Smooth muscle cell (in vitro differentiated cells): ENCODE results near the gene TIGD3. TPM values are rescaled to one million over a fixed set of nuclear protein-coding genes. Genes with fewer than 3 reads are reported as not detected.

Experiments
- DNase-seq: peaks from one replicate; lab custom pipeline; 2025; ENCODE audit not compliant: unreplicated experiment; lab: John Stamatoyannopoulos, UW
- H2AFZ ChIP-seq: fragments of 200-600 bp; sonication (generic); 2 replicates; pipeline ENCODE4 v1.6.0; 2016; ENCODE audit warnings: antibody characterized with exemption, low read depth, mild to moderate bottlenecking
- H3F3A ChIP-seq: fragments of 200-600 bp; sonication (generic); 2 replicates; pipeline ENCODE4 v1.6.0; 2017; ENCODE audit warnings: antibody characterized with exemption, low read depth
- H3K27ac ChIP-seq: fragments of 200-600 bp; sonication (generic); 2 replicates; pipeline ENCODE4 v1.5.1; 2016; ENCODE audit warnings: low read depth, mild to moderate bottlenecking
- H3K27me3 ChIP-seq: fragments of 200-600 bp; sonication (generic); 2 replicates; pipeline ENCODE4 v1.6.1; 2016; ENCODE audit warnings: low read depth, mild to moderate bottlenecking
- H3K36me3 ChIP-seq: fragments of 200-600 bp; sonication (generic); 2 replicates; pipeline ENCODE4 v1.5.1; 2016; ENCODE audit warnings: low read depth
- H3K4me1 ChIP-seq: fragments of 200-600 bp; sonication (generic); 2 replicates; pipeline ENCODE4 v1.5.1; 2016; ENCODE audit warnings: low read depth
- H3K4me2 ChIP-seq: fragments of 200-600 bp; sonication (generic); 2 replicates; pipeline ENCODE4 v1.6.0; 2016; ENCODE audit warnings: mild to moderate bottlenecking
- H3K4me3 ChIP-seq: fragments of 200-600 bp; sonication (generic); 2 replicates; pipeline ENCODE4 v1.5.1; 2016; ENCODE audit warnings: mild to moderate bottlenecking
- H3K79me2 ChIP-seq: fragments of 200-600 bp; sonication (generic); 2 replicates; pipeline ENCODE4 v1.6.0; 2016; ENCODE audit warnings: low read depth, mild to moderate bottlenecking
- H3K9ac ChIP-seq: fragments of 200-600 bp; sonication (generic); 2 replicates; pipeline ENCODE4 v1.6.0; 2016; ENCODE audit warnings: low read depth
- H3K9me3 ChIP-seq: fragments of 200-600 bp; sonication (generic); replicated peaks from 2 replicates; pipeline ENCODE4 v1.5.1; 2016; ENCODE audit warnings: low read depth
- H4K20me1 ChIP-seq: fragments of 200-600 bp; sonication (generic); 2 replicates; pipeline ENCODE4 v1.6.0; 2016; ENCODE audit warnings: low read depth
- WGBS: methylation state at CpG from one replicate; pipeline ENCODE4 v1.1.7; 2016; ENCODE audit warnings: low lambda C conversion rate; 5-methylcytosine and 5-hydroxymethylcytosine counted together
- polyA plus RNA-seq: library from polyadenylated mRNA; unstranded; fragments of >200 nt; fragmentation: Nextera tagmentation; extraction: Ambion mirVana; gene quantifications from 2 replicates; pipeline ENCODE4 v1.2.1, GENCODE V29; 2016
- total RNA-seq: library from RNA; depleted of rRNA; stranded (reverse); fragments of >200 nt; gene quantifications from 2 replicates; pipeline ENCODE4 v1.2.3, GENCODE V29; 2014
- TF ChIP-seq, protein P1 (sequence below): fragments of 200-600 bp; sonication (generic); IDR thresholded peaks from 2 replicates; pipeline ENCODE4 v1.5.1; 2017; ENCODE audit warnings: borderline replicate concordance, mild to moderate bottlenecking, antibody characterized with exemption; ENCODE audit not compliant: insufficient read depth, poor library complexity, severe bottlenecking

TIGD3 gene
- total and polyA plus RNA-seq, 2 experiments from 2014 or later = 0.49 TPM; not detected in 1

DNA sequence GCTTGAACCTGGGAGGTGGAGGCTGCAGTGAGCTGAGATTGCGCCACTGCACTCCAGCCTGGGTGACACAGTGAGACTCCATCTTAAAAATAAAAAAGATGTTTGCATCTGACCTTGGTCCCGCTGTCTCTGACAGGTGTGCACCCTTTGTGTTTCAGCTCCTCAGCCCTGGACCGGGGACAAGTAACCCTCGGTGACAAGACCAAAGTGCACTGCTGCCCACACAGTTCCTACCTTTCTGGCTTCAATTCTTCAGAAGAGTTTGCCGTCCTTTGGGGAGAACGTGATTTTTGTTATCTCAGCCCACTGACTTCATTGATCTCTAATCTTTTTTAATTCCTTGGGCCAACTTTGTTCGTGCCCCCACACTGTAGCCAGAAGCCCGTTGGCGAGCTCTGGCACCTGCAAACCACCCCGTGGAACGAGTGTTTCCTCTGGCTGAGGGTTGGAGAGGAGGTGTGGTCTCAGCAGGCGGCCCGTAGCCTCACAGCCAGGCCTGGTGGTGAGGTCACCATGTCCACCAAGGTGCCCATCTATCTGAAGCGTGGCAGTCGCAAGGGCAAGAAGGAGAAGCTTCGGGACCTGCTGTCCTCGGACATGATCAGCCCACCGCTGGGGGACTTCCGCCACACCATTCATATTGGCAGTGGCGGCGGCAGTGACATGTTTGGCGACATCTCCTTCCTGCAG, 34.0 kb upstream of the TIGD3 start:
- no peak for DNase-seq
- Histone ChIP-seq H2AFZ (no peak overlapping the region), H3F3A (no peaks in the 10 kb centered on the region), H3K9me3 (no peaks in the 10 kb centered on the region), H3K4me3 (no peak overlapping the region), H4K20me1 (peaks cover 66% of the 10 kb centered on the region), H3K79me2 (peaks cover 44% of the 10 kb centered on the region), H3K9ac (no peak overlapping the region), H3K4me1 (peaks cover 23% of the 10 kb centered on the region), H3K4me2 (no peak overlapping the region), H3K27me3 (no peaks in the 10 kb centered on the region), H3K36me3 (no peaks in the 10 kb centered on the region), H3K27ac (no peak overlapping the region)
- TF ChIP-seq, protein P1, sequence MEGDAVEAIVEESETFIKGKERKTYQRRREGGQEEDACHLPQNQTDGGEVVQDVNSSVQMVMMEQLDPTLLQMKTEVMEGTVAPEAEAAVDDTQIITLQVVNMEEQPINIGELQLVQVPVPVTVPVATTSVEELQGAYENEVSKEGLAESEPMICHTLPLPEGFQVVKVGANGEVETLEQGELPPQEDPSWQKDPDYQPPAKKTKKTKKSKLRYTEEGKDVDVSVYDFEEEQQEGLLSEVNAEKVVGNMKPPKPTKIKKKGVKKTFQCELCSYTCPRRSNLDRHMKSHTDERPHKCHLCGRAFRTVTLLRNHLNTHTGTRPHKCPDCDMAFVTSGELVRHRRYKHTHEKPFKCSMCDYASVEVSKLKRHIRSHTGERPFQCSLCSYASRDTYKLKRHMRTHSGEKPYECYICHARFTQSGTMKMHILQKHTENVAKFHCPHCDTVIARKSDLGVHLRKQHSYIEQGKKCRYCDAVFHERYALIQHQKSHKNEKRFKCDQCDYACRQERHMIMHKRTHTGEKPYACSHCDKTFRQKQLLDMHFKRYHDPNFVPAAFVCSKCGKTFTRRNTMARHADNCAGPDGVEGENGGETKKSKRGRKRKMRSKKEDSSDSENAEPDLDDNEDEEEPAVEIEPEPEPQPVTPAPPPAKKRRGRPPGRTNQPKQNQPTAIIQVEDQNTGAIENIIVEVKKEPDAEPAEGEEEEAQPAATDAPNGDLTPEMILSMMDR = no peak
- 97% methylated on average over 22 of the region's 22 CpGs for WGBS

DNA sequence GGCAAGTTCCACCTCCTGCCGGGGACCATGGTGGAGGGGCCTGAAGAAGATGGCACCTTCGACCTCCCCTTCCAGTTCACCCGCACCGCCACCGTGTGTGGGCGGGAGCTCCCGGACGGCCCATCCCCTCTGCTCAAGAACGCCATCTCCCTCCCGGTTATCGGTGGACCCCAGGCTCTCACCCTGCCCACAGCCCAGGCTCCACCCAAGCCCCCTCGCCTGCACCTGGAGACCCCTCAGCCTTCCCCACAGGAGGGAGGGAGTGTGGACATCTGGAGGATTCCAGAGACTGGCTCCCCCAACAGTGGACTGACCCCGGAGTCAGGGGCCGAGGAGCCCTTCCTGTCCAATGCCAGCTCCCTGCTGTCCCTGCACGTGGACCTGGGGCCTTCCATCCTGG, 33.5 kb upstream of the TIGD3 start:
- no peak overlapping the region for H3K27ac ChIP-seq
- H3K9me3 ChIP-seq = no peaks in the 10 kb centered on the region
- no peak overlapping the region for H2AFZ ChIP-seq
- no peaks in the 10 kb centered on the region for H3K27me3 ChIP-seq
- no peaks in the 10 kb centered on the region for H3K36me3 ChIP-seq
- TF ChIP-seq, protein P1 = no peak
- no peak overlapping the region for H3K4me2 ChIP-seq
- no peak overlapping the region for H3K9ac ChIP-seq
- H4K20me1 ChIP-seq = peaks cover 62% of the 10 kb centered on the region
- no peaks in the 10 kb centered on the region for H3F3A ChIP-seq
- 98% methylated on average over 12 of the region's 15 CpGs for WGBS
- no peak overlapping the region for H3K4me3 ChIP-seq
- DNase-seq = no peak
- H3K79me2 ChIP-seq = peaks cover 40% of the 10 kb centered on the region
- H3K4me1 ChIP-seq = peaks cover 18% of the 10 kb centered on the region

DNA sequence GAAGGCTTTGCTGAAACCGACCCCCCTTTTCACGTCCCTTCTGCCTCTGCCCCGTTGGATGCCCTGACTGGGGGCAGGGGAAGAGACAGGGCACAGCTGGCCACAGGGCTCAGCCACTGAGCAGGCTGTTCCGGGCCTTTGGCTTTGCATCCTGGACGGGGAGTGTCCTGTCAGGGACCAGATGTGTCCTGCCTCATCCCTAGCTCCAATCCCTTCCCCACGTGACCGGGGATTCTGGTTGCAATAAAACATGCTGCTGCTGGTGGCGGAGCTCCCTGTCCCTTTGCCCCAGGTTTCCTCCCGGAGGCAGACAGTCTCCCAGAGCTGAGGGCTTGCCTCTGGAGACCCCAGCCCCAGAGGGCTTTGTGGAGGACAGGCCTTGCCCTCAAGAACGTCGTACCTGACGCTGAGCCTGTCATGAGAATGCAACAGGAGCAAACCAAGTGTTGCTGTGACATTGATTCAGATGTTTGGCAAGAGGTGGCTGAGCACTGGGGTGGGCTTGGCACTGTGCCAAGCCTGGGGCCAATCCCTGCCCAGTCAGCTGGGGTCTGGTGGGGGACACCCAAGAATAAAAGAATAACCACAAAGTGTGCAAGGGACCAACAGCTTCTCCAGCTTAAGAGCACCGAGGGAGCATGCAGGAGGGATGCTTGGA, 32.6 kb upstream of the TIGD3 start:
- H4K20me1 ChIP-seq = peaks cover 53% of the 10 kb centered on the region
- peaks cover 31% of the 10 kb centered on the region for H3K79me2 ChIP-seq
- H3K4me1 ChIP-seq = peaks cover 10% of the 10 kb centered on the region
- no peaks in the 10 kb centered on the region for H3K36me3 ChIP-seq
- H3K9me3 ChIP-seq = no peaks in the 10 kb centered on the region
- H2AFZ ChIP-seq = no peak overlapping the region
- H3K4me3 ChIP-seq = no peak overlapping the region
- no peaks in the 10 kb centered on the region for H3F3A ChIP-seq
- no peak overlapping the region for H3K27ac ChIP-seq
- 91% methylated on average over 13 of the region's 13 CpGs for WGBS
- H3K4me2 ChIP-seq = no peak overlapping the region
- TF ChIP-seq, protein P1 = no peak
- H3K27me3 ChIP-seq = no peaks in the 10 kb centered on the region
- no peak overlapping the region for H3K9ac ChIP-seq
- DNase-seq = no peak

- Histone ChIP-seq H3K4me2 (no peak overlapping the region), H4K20me1 (peaks cover 39% of the 10 kb centered on the region), H3K9me3 (no peaks in the 10 kb centered on the region), H3K27ac (no peak overlapping the region), H3F3A (no peaks in the 10 kb centered on the region), H2AFZ (no peak overlapping the region), H3K9ac (no peak overlapping the region), H3K36me3 (no peaks in the 10 kb centered on the region), H3K27me3 (no peaks in the 10 kb centered on the region), H3K4me1 (no peaks in the 10 kb centered on the region), H3K4me3 (no peak overlapping the region), H3K79me2 (peaks cover 14% of the 10 kb centered on the region)
- 83% methylated on average over 10 of the region's 12 CpGs for WGBS
- DNase-seq = no peak
- TF ChIP-seq, protein P1 = no peak
Measured at GRCh38 chr11:65323813-65324212, 30.7 kb upstream of the TIGD3 start.
